Endodermal cell (in vitro differentiated cells): Measurements from ENCODE around the gene IRX6. TPM values are rescaled to one million over a fixed set of nuclear protein-coding genes. Genes with fewer than 3 reads are reported as not detected.

Experiments used
- DNase-seq: peaks from one replicate; pipeline ENCODE4 v3.0.0-alpha.2; 2017
- H3K27ac ChIP-seq: 2 replicates; pipeline ENCODE4 v1.5.1; 2013; ENCODE audit warnings: mild to moderate bottlenecking, low read depth, low read length, moderate library complexity
- H3K27me3 ChIP-seq: 2 replicates; pipeline ENCODE4 v1.6.1; 2013; ENCODE audit warnings: mild to moderate bottlenecking, low read length, moderate library complexity; ENCODE audit not compliant: insufficient read depth, control insufficient read depth, poor library complexity, severe bottlenecking
- H3K36me3 ChIP-seq: 2 replicates; pipeline ENCODE4 v1.7.0; 2013; ENCODE audit warnings: mild to moderate bottlenecking, low read length, moderate library complexity; ENCODE audit not compliant: control insufficient read depth, insufficient read depth
- H3K4me1 ChIP-seq: one replicate; pipeline ENCODE4 v1.7.0; 2013; ENCODE audit warnings: low read length; ENCODE audit not compliant: control insufficient read depth, insufficient read depth
- H3K4me3 ChIP-seq: 2 replicates; pipeline ENCODE4 v1.5.1; 2013; ENCODE audit warnings: mild to moderate bottlenecking, low read length, moderate library complexity
- H3K9ac ChIP-seq: 2 replicates; pipeline ENCODE4 v1.6.1; 2013; ENCODE audit warnings: mild to moderate bottlenecking, low read length, moderate library complexity; ENCODE audit not compliant: poor library complexity, severe bottlenecking; ENCODE audit errors: extremely low read depth
- H3K9me3 ChIP-seq: 2 replicates; pipeline ENCODE4 v1.6.1; 2013; ENCODE audit warnings: mild to moderate bottlenecking, low read length, moderate library complexity; ENCODE audit not compliant: control insufficient read depth
- H3K27ac Mint-ChIP-seq: 2 replicates; pipeline ENCODE4 v1.8.0; 2020; ENCODE audit warnings: mixed read lengths
- H3K27me3 Mint-ChIP-seq: 2 replicates; pipeline ENCODE4 v1.8.0; 2021; ENCODE audit warnings: mild to moderate bottlenecking, mixed read lengths; ENCODE audit not compliant: insufficient read depth
- H3K36me3 Mint-ChIP-seq: 2 replicates; pipeline ENCODE4 v1.8.0; 2020; ENCODE audit warnings: low read depth, mixed read lengths
- H3K4me1 Mint-ChIP-seq: 2 replicates; pipeline ENCODE4 v1.8.0; 2020; ENCODE audit warnings: mixed read lengths
- H3K4me3 Mint-ChIP-seq: 2 replicates; pipeline ENCODE4 v1.8.0; 2020; ENCODE audit warnings: mild to moderate bottlenecking, moderate library complexity, mixed read lengths
- H3K9me3 Mint-ChIP-seq: 2 replicates; pipeline ENCODE4 v1.8.0; 2020; ENCODE audit warnings: mild to moderate bottlenecking, mixed read lengths
- WGBS, 2 experiments: methylation state at CpG; one replicate each; pipeline versions ENCODE4 v1.1.5 to v1.1.7; 2013; ENCODE audit warnings: missing lambda C conversion rate in 2 of 2, mixed read lengths in 1 of 2; ENCODE audit not compliant: insufficient coverage in 1 of 2, insufficient read length in 1 of 2; 5-methylcytosine and 5-hydroxymethylcytosine counted together
- total RNA-seq, 2 donors: library from RNA; stranded (reverse); fragmentation: NEBNext Ultra II Directional in 1 of 2; extraction: Animal tissue kit (Norgen Biotek cat#: 25700) in 1 of 2; gene quantifications; 2 replicates in 1 of 2; 3 replicates in 1 of 2; pipeline ENCODE4 v1.2.1, GENCODE V29; 2021
- TF ChIP-seq, protein P1 (sequence below): fragments of 200-600 bp; sonication (generic); conservative IDR thresholded peaks from 2 replicates; pipeline ENCODE4 v1.5.0; 2021; ENCODE audit warnings: antibody characterized with exemption, mild to moderate bottlenecking

The IRX6 gene
- total RNA-seq, 2 donors from 2014 or later, result 0.55 to 1.1 TPM

DNA sequence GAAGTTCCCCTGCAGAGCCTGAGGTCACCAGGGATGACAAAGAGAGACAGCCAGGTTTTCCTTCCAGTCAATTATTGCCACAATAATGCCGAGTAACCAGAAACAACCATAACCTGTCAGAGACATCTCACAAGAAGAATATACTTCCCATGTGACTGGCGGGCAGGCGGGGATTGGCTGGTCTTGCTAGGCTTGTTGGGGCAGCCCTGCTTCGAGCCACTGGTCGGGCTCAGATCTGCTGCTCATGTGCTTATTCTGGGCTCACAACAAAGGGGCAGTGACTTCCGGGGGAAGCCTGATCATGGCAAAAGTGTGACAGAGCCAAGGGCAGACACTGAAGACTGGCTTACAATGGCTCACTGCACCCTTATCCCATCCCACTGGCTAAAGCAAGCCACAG, 48.1 kb upstream of the IRX6 start:
- H3K27ac Mint-ChIP-seq, result no peak overlapping the region
- WGBS, 2 experiments, result 91 to 96% methylated on average over 3 to 6 of the region's 6 CpGs

DNA sequence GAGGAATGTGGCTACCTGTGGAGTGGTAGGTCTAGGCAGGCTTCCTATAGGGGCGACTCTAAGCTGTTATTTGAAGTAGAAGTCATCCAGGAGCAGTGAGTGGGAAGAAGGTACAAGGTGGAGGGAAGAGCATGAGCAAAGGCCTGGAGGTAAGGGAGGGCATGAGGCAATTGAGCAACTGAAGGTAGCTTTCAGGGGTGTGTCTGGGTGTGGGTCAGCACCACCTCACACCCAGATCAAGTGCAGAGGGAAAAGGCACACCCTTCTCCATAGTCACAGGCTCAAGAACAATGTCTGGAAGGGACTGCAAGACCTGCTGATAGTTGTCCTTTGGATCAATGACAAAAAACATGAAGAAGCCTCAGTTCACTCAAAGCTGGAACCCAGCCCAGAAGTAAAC, 46.5 kb upstream of the IRX6 start:
- H3K27ac Mint-ChIP-seq, result no peak overlapping the region
- DNase-seq, result no peak
- WGBS, 2 experiments, result 67 to 84% methylated on average over 1 of the region's 1 CpG

More for the DNA sequence above, 48.1 kb upstream of the IRX6 start:
- no peak overlapping the region for H3K27ac ChIP-seq
- no peaks in the 10 kb centered on the region for H3K4me1 ChIP-seq
- H3K4me1 Mint-ChIP-seq, result no peaks in the 10 kb centered on the region
- no peaks in the 10 kb centered on the region for H3K36me3 Mint-ChIP-seq
- no peaks in the 10 kb centered on the region for H3K9me3 ChIP-seq
- no peaks in the 10 kb centered on the region for H3K9me3 Mint-ChIP-seq
- H3K9ac ChIP-seq, result no peak overlapping the region
- H3K36me3 ChIP-seq, result no peaks in the 10 kb centered on the region
- H3K27me3 ChIP-seq, result peaks cover 20% of the 10 kb centered on the region
- H3K4me3 Mint-ChIP-seq, result no peak overlapping the region
- TF ChIP-seq, protein P1, sequence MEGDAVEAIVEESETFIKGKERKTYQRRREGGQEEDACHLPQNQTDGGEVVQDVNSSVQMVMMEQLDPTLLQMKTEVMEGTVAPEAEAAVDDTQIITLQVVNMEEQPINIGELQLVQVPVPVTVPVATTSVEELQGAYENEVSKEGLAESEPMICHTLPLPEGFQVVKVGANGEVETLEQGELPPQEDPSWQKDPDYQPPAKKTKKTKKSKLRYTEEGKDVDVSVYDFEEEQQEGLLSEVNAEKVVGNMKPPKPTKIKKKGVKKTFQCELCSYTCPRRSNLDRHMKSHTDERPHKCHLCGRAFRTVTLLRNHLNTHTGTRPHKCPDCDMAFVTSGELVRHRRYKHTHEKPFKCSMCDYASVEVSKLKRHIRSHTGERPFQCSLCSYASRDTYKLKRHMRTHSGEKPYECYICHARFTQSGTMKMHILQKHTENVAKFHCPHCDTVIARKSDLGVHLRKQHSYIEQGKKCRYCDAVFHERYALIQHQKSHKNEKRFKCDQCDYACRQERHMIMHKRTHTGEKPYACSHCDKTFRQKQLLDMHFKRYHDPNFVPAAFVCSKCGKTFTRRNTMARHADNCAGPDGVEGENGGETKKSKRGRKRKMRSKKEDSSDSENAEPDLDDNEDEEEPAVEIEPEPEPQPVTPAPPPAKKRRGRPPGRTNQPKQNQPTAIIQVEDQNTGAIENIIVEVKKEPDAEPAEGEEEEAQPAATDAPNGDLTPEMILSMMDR, result no peak
- H3K27me3 Mint-ChIP-seq, result peaks cover 6% of the 10 kb centered on the region
- H3K4me3 ChIP-seq, result no peak overlapping the region
- no peak for DNase-seq

GRCh38 chr16:55279598-55279997, 44.4 kb upstream of the IRX6 start:
- Histone ChIP-seq H3K4me1 (no peaks in the 10 kb centered on the region), H3K27me3 (peaks cover 12% of the 10 kb centered on the region), H3K9me3 (no peaks in the 10 kb centered on the region), H3K27ac (no peak overlapping the region), H3K4me3 (no peak overlapping the region), H3K36me3 (no peaks in the 10 kb centered on the region), H3K9ac (no peak overlapping the region)
- H3K27me3 Mint-ChIP-seq, result peaks cover 3% of the 10 kb centered on the region
- TF ChIP-seq, protein P1, result no peak
- DNase-seq, result no peak
- no peak overlapping the region for H3K4me3 Mint-ChIP-seq
- no peaks in the 10 kb centered on the region for H3K9me3 Mint-ChIP-seq
- H3K36me3 Mint-ChIP-seq, result no peaks in the 10 kb centered on the region
- 89 to 97% methylated on average over 6 of the region's 6 CpGs for WGBS, 2 experiments
- H3K27ac Mint-ChIP-seq, result no peak overlapping the region
- peaks cover 3% of the 10 kb centered on the region for H3K4me1 Mint-ChIP-seq

More for the DNA sequence above, 46.5 kb upstream of the IRX6 start:
- TF ChIP-seq, protein P1, result no peak
- Mint-ChIP-seq H3K36me3 (no peaks in the 10 kb centered on the region), H3K4me3 (no peak overlapping the region), H3K9me3 (no peaks in the 10 kb centered on the region), H3K27me3 (peaks cover 3% of the 10 kb centered on the region), H3K4me1 (no peaks in the 10 kb centered on the region)
- Histone ChIP-seq H3K4me3 (no peak overlapping the region), H3K27ac (no peak overlapping the region), H3K9ac (no peak overlapping the region), H3K27me3 (peaks cover 12% of the 10 kb centered on the region), H3K36me3 (no peaks in the 10 kb centered on the region), H3K4me1 (no peaks in the 10 kb centered on the region), H3K9me3 (no peaks in the 10 kb centered on the region)
